Fibroblast of lung (primary cell): ENCODE data around the gene CLCN3. TPM values are rescaled to one million over a fixed set of nuclear protein-coding genes. Genes with fewer than 3 reads are reported as not detected.
"Not testable (repeated sequence)": the region's sequence is repeated elsewhere in the genome, so short reads cannot be mapped to it uniquely, and the experiment has no call there.

Source experiments
- DNase-seq, 2 donors: peaks; one replicate each; pipeline versions ENCODE4 v3.0.0 to v3.0.0-alpha.2; 2010; ENCODE audit warnings: low read depth in 2 of 2
- H2AFZ ChIP-seq: 2 replicates; pipeline ENCODE4 v1.5.1; 2012; ENCODE audit warnings: low read length, control low read depth, inconsistent platforms
- H3K27ac ChIP-seq: 2 replicates; pipeline ENCODE4 v1.5.1; 2011; ENCODE audit warnings: low read length, control low read depth; ENCODE audit not compliant: insufficient read depth
- H3K27me3 ChIP-seq: 2 replicates; pipeline ENCODE4 v1.5.1; 2011; ENCODE audit warnings: mild to moderate bottlenecking, low read length; ENCODE audit not compliant: control insufficient read depth, insufficient read depth
- H3K36me3 ChIP-seq: 2 replicates; pipeline ENCODE4 v1.5.1; 2011; ENCODE audit warnings: low read length; ENCODE audit not compliant: control insufficient read depth, insufficient read depth
- H3K4me1 ChIP-seq: 2 replicates; pipeline ENCODE4 v1.5.1; 2011; ENCODE audit warnings: low read length; ENCODE audit not compliant: control insufficient read depth, insufficient read depth; ENCODE audit errors: extremely low read depth
- H3K4me2 ChIP-seq: 2 replicates; pipeline ENCODE4 v1.5.1; 2011; ENCODE audit warnings: low read length, control low read depth; ENCODE audit not compliant: insufficient read depth; ENCODE audit errors: extremely low read depth
- H3K4me3 ChIP-seq, 4 experiments: fragments of 200-600 bp in 1 of 4; sonication (generic) in 1 of 4; replicated peaks in 1 of 4; 2 replicates each; pipeline ENCODE4 v1.5.1; 2011 to 2016; ENCODE audit warnings: low read length in 4 of 4, low read depth in 3 of 4, mild to moderate bottlenecking in 3 of 4, control low read depth in 2 of 4, inconsistent platforms in 1 of 4, mixed read lengths in 1 of 4; ENCODE audit not compliant: insufficient read depth in 1 of 4; ENCODE audit errors: control extremely low read depth in 1 of 4
- H3K79me2 ChIP-seq: 2 replicates; pipeline ENCODE4 v1.5.1; 2012; ENCODE audit warnings: mild to moderate bottlenecking, low read length, inconsistent platforms; ENCODE audit not compliant: control insufficient read depth, insufficient read depth
- H3K9ac ChIP-seq: 2 replicates; pipeline ENCODE4 v1.5.1; 2011; ENCODE audit warnings: mild to moderate bottlenecking, low read length, control low read depth; ENCODE audit not compliant: insufficient read depth
- H3K9me3 ChIP-seq: 2 replicates; pipeline ENCODE4 v1.5.1; 2012; ENCODE audit warnings: low read depth, low read length; ENCODE audit not compliant: control insufficient read depth, insufficient read depth
- H4K20me1 ChIP-seq: 2 replicates; pipeline ENCODE4 v1.5.1; 2011; ENCODE audit warnings: low read length; ENCODE audit not compliant: control insufficient read depth, insufficient read depth; ENCODE audit errors: extremely low read depth
- EZH2 ChIP-seq: IDR thresholded peaks from 2 replicates; pipeline ENCODE4 v1.5.1; 2012; ENCODE audit warnings: low read length, control low read depth, mild to moderate bottlenecking; ENCODE audit errors: missing control alignments
- polyA plus RNA-seq, 2 donors: library from polyadenylated mRNA; depleted of rRNA in 1 of 2; stranded (reverse) in 1 of 2; unstranded in 1 of 2; fragments of >200 nt; gene quantifications; 2 replicates each; pipeline ENCODE4 v1.2.1, GENCODE V29; 2011 to 2012; ENCODE audit warnings: missing spikeins in 1 of 2
- total RNA-seq: library from RNA; depleted of rRNA; stranded (reverse); fragments of >200 nt; gene quantifications from 2 replicates; pipeline ENCODE4 v1.2.1, GENCODE V29; 2014
- TF ChIP-seq, protein P1 (sequence below), 2 donors: IDR thresholded peaks in 1 of 2; conservative IDR thresholded peaks in 1 of 2; 1 replicate in 1 of 2; 2 replicates in 1 of 2; pipeline ENCODE4 v1.5.1; 2011 to 2012; ENCODE audit warnings: low read length in 2 of 2, control low read depth in 1 of 2, inconsistent platforms in 1 of 2, low read depth in 1 of 2, mild to moderate bottlenecking in 1 of 2

The CLCN3 gene
- total and polyA plus RNA-seq, 2 donors (not counting 1 experiment from before 2014, with no cell fraction given) = 51.7 to 92.2 TPM

DNA sequence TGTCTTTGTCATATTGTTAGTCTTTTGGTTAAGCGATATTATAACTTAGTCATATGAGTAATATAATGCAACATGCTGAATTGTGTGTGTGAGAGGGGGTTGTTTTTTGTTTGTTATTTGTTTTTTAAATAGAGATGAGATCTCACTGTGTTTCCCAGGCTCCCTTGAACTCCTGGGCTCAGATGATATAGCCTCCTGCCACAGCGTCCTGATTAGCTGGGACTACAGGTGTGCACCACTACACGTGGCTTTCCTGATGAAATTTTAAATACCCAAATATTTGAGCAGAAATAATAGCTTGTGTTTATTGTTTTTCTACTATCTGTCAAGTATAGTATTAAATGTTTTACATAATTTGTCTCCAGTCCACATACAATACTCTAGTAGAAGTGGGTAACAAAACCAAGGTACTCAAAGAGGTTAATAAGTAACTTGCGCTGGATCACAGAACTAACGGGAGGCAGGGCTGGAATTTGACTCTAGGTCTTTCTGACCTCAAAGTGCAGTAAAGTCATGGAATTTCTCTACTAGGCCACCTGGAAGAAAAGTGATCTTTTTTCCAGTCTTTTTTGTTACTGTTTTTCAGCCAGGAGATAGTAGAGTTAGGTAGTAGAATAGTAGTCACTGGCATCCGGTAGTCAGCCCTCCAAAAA lies 47.8 kb downstream of the CLCN3 start:
- Histone ChIP-seq H3K4me3 (no peak overlapping the region), H3K9ac (no peak overlapping the region), H2AFZ (no peak overlapping the region), H3K9me3 (no peaks in the 10 kb centered on the region), H3K27me3 (no peaks in the 10 kb centered on the region), H4K20me1 (no peaks in the 10 kb centered on the region), H3K4me2 (no peak overlapping the region), H3K4me1 (no peaks in the 10 kb centered on the region), H3K27ac (no peak overlapping the region), H3K36me3 (no peaks in the 10 kb centered on the region), H3K79me2 (peaks cover 11% of the 10 kb centered on the region)
- no peak for DNase-seq
- TF ChIP-seq, protein P1, sequence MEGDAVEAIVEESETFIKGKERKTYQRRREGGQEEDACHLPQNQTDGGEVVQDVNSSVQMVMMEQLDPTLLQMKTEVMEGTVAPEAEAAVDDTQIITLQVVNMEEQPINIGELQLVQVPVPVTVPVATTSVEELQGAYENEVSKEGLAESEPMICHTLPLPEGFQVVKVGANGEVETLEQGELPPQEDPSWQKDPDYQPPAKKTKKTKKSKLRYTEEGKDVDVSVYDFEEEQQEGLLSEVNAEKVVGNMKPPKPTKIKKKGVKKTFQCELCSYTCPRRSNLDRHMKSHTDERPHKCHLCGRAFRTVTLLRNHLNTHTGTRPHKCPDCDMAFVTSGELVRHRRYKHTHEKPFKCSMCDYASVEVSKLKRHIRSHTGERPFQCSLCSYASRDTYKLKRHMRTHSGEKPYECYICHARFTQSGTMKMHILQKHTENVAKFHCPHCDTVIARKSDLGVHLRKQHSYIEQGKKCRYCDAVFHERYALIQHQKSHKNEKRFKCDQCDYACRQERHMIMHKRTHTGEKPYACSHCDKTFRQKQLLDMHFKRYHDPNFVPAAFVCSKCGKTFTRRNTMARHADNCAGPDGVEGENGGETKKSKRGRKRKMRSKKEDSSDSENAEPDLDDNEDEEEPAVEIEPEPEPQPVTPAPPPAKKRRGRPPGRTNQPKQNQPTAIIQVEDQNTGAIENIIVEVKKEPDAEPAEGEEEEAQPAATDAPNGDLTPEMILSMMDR (conservative IDR thresholded peaks at IDR 0.05 in 1 of 2, IDR thresholded peaks at IDR 0.05 in 1 of 2; ENCODE audit: low read depth in 1 of 2, low read length in 2 of 2) = no peak
- TF ChIP-seq EZH2 = no peak

DNA sequence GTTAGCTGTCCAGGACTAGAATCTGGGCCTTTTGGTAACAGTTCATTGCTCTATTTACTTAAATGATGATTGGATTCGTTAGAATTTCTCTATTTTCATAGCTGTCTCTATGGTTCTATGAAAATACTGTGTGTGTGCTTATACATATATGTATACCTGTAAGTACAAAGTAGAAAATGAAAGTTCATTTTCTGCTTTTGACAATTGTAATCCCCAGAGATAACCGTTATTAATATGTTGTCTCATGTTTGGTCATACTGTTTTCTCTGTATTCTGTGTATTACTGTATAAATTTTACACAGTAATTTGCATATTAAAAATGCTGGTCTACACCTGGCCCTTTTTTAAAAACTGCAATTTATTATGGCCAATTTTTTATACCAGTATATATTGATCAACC lies 55.4 kb downstream of the CLCN3 start:
- Histone ChIP-seq H3K4me2 (no peak overlapping the region), H3K9me3 (no peaks in the 10 kb centered on the region), H3K27me3 (no peaks in the 10 kb centered on the region), H3K27ac (no peak overlapping the region), H3K36me3 (no peaks in the 10 kb centered on the region), H3K4me1 (no peaks in the 10 kb centered on the region), H2AFZ (no peak overlapping the region), H3K9ac (no peak overlapping the region), H3K4me3 (no peak overlapping the region), H3K79me2 (peaks cover 2% of the 10 kb centered on the region), H4K20me1 (no peaks in the 10 kb centered on the region)
- TF ChIP-seq EZH2 = no peak
- TF ChIP-seq, protein P1 (conservative IDR thresholded peaks at IDR 0.05 in 1 of 2, IDR thresholded peaks at IDR 0.05 in 1 of 2; ENCODE audit: low read depth in 1 of 2, low read length in 2 of 2) = no peak
- DNase-seq = no peak

DNA sequence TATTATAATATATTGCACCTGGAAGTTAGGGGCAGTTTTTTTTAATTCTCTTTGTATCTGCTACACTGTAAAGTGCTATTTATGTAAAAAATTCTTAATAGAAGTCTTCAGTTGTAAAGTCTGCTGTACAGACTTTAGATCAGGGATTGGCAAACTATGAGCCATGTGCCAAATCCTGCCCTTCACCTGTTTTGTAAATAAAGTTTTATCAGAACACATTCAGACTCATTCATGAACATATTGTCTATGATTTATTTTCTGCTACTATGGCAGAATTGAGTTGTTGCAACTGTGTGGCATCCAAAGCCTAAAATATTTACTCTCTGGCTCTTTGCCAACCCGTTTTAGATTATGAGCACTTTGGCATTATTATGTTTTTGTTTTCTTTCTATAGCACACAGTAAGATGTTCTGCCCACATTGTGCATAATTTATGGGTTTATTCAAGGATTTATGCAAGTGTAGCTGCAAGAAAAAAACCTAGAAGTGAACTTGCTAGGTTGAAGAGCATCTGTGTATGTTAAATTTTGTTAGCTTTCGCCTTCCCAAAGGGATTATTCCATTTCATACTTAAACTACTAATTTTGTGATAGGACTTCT lies 56.9 kb downstream of the CLCN3 start:
- no peaks in the 10 kb centered on the region for H3K79me2 ChIP-seq
- H3K4me2 ChIP-seq = no peak overlapping the region
- no peaks in the 10 kb centered on the region for H4K20me1 ChIP-seq
- H3K27ac ChIP-seq = no peak overlapping the region
- H3K9me3 ChIP-seq = no peaks in the 10 kb centered on the region
- H3K4me1 ChIP-seq = no peaks in the 10 kb centered on the region
- no peak overlapping the region for H3K9ac ChIP-seq
- no peak overlapping the region for H3K4me3 ChIP-seq
- TF ChIP-seq EZH2 = no peak
- TF ChIP-seq, protein P1 (conservative IDR thresholded peaks at IDR 0.05 in 1 of 2, IDR thresholded peaks at IDR 0.05 in 1 of 2; ENCODE audit: low read depth in 1 of 2, low read length in 2 of 2) = no peak
- H3K27me3 ChIP-seq = no peaks in the 10 kb centered on the region
- no peak for DNase-seq
- H2AFZ ChIP-seq = no peak overlapping the region
- H3K36me3 ChIP-seq = no peaks in the 10 kb centered on the region

DNA sequence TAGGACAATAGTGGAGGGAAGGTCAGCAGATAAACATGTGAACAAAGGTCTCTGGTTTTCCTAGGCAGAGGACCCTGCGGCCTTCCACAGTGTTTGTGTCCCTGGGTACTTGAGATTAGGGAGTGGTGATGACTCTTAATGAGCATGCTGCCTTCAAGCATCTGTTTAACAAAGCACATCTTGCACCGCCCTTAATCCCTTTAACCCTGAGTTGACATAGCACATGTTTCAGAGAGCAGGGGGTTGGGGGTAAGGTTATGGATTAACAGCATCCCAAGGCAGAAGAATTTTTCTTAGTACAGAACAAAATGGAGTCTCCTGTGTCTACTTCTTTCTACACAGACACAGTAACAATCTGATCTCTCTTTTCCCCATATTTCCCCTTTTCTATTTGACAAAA lies 58.1 kb downstream of the CLCN3 start:
- not testable (repeated sequence) for DNase-seq, H4K20me1 ChIP-seq, H3K27ac ChIP-seq, H3K4me1 ChIP-seq, H3K27me3 ChIP-seq, H3K79me2 ChIP-seq, H2AFZ ChIP-seq, H3K4me3 ChIP-seq, H3K9me3 ChIP-seq, H3K36me3 ChIP-seq, H3K4me2 ChIP-seq, H3K9ac ChIP-seq
